Measurements from ENCODE around the gene ITGBL1.

GRCh38 chr13:101535192-101535746 lies 82.8 kb downstream of the ITGBL1 start:
- no peak for TF ChIP-seq ZNF776 (tag by site-specific recombination; IDR thresholded peaks at IDR 0.05; ENCODE audit: borderline replicate concordance)
- TF ChIP-seq CTCF (tag by site-specific recombination; IDR thresholded peaks at IDR 0.05): no peak
- TF ChIP-seq ELK4 (IDR thresholded peaks at IDR 0.05; ENCODE audit: borderline replicate concordance, low read depth, low read length): no peak
- TF ChIP-seq ZNF274 (IDR thresholded peaks at IDR 0.05; ENCODE audit: low read length): no peak
- TF ChIP-seq ZNF274 (tag by site-specific recombination; IDR thresholded peaks at IDR 0.05; ENCODE audit: borderline replicate concordance): no peak
- TF ChIP-seq, protein P1, sequence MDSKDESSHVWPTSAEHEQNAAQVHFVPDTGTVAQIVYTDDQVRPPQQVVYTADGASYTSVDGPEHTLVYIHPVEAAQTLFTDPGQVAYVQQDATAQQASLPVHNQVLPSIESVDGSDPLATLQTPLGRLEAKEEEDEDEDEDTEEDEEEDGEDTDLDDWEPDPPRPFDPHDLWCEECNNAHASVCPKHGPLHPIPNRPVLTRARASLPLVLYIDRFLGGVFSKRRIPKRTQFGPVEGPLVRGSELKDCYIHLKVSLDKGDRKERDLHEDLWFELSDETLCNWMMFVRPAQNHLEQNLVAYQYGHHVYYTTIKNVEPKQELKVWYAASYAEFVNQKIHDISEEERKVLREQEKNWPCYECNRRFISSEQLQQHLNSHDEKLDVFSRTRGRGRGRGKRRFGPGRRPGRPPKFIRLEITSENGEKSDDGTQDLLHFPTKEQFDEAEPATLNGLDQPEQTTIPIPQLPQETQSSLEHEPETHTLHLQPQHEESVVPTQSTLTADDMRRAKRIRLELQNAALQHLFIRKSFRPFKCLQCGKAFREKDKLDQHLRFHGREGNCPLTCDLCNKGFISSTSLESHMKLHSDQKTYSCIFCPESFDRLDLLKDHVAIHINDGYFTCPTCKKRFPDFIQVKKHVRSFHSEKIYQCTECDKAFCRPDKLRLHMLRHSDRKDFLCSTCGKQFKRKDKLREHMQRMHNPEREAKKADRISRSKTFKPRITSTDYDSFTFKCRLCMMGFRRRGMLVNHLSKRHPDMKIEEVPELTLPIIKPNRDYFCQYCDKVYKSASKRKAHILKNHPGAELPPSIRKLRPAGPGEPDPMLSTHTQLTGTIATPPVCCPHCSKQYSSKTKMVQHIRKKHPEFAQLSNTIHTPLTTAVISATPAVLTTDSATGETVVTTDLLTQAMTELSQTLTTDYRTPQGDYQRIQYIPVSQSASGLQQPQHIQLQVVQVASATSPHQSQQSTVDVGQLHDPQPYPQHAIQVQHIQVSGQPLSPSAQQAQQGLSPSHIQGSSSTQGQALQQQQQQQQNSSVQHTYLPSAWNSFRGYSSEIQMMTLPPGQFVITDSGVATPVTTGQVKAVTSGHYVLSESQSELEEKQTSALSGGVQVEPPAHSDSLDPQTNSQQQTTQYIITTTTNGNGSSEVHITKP (tag by site-specific recombination; IDR thresholded peaks at IDR 0.05): no peak
- no peak for TF ChIP-seq KLF16 (tag by site-specific recombination; IDR thresholded peaks at IDR 0.05)
- no peak for TF ChIP-seq ZNF221 (tag by site-specific recombination; IDR thresholded peaks at IDR 0.05; ENCODE audit: borderline replicate concordance)
- TF ChIP-seq, protein P2, sequence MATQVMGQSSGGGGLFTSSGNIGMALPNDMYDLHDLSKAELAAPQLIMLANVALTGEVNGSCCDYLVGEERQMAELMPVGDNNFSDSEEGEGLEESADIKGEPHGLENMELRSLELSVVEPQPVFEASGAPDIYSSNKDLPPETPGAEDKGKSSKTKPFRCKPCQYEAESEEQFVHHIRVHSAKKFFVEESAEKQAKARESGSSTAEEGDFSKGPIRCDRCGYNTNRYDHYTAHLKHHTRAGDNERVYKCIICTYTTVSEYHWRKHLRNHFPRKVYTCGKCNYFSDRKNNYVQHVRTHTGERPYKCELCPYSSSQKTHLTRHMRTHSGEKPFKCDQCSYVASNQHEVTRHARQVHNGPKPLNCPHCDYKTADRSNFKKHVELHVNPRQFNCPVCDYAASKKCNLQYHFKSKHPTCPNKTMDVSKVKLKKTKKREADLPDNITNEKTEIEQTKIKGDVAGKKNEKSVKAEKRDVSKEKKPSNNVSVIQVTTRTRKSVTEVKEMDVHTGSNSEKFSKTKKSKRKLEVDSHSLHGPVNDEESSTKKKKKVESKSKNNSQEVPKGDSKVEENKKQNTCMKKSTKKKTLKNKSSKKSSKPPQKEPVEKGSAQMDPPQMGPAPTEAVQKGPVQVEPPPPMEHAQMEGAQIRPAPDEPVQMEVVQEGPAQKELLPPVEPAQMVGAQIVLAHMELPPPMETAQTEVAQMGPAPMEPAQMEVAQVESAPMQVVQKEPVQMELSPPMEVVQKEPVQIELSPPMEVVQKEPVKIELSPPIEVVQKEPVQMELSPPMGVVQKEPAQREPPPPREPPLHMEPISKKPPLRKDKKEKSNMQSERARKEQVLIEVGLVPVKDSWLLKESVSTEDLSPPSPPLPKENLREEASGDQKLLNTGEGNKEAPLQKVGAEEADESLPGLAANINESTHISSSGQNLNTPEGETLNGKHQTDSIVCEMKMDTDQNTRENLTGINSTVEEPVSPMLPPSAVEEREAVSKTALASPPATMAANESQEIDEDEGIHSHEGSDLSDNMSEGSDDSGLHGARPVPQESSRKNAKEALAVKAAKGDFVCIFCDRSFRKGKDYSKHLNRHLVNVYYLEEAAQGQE (tag by site-specific recombination; IDR thresholded peaks at IDR 0.05): no peak
- TF ChIP-seq KLF7 (tag by site-specific recombination; IDR thresholded peaks at IDR 0.05; ENCODE audit: borderline replicate concordance): no peak
- TF ChIP-seq ZNF350 (tag by site-specific recombination; IDR thresholded peaks at IDR 0.05): no peak
- TF ChIP-seq FEZF1 (tag by site-specific recombination; IDR thresholded peaks at IDR 0.05): no peak

Measured in HEK293 (cell line).